GM19372 (cell line): ENCODE data around the gene NEBL.

Source experiments
- ATAC-seq: cut with Tn5 transposase; IDR thresholded peaks from one replicate; pipeline ENCODE4 v1.9.1; 2021; ENCODE audit warnings: mild to moderate bottlenecking, low read depth, moderate library complexity; ENCODE audit not compliant: unreplicated experiment

NEBL gene

DNA sequence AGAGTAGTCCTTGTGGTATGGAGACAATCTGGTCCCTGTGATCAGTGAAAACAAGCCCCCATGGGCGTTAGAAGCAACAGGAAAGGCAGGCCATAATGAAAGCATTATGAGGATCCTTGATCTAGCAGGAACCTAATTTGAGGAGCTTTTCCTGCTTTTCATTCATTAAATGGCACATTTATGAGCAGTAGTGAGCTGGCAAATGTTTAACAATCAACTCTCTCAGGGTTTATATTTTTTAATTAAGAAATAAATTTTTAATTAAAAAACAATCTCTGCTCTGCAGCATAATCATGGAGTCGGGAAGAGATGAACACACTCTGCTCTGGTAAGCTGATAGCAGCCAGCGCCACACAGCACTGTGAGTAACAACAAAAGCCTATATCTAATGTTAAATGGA is 11.3 kb upstream of the NEBL start:
- no peak for ATAC-seq

GRCh38 chr10:20903635-20904390 is 6.7 kb upstream of the NEBL start:
- no peak for ATAC-seq

- no peak for ATAC-seq
These were observed 4.0 kb upstream of the NEBL start for GRCh38 chr10:20901110-20901509.

DNA sequence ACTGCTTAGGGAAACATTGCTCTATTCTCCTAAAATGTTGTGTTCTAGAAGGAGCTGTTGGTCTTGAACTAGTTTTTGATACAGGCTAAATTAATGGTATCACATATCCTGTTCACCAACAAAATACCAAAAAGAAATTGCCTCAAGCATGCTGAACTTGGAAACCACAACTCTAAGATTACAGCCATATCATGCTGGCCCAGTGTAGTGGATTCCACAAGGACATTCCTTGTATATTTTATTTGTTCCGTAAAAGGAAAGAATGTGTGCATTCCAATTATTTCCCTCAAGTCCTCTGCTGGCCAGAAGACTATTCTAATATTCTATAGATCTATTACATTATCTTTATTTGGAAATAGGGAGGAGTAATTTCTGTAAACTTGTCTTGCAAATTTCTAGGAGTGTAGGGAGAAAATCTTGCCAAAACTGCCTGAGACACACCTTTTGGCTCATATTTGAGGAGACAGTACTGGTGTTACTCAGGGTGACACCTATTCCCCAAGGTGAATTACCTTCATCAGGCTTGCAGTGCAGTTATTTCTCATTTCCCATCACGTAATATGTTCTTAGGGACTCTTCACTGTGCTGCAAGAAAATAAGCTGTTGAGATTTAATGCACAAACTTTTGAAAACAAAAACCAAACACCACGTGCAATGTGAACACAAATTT is 1.9 kb upstream of the NEBL start:
- ATAC-seq = no peak

- no peak for ATAC-seq
These were observed 3.8 kb downstream of the NEBL start for GRCh38 chr10:20893297-20893696.

DNA sequence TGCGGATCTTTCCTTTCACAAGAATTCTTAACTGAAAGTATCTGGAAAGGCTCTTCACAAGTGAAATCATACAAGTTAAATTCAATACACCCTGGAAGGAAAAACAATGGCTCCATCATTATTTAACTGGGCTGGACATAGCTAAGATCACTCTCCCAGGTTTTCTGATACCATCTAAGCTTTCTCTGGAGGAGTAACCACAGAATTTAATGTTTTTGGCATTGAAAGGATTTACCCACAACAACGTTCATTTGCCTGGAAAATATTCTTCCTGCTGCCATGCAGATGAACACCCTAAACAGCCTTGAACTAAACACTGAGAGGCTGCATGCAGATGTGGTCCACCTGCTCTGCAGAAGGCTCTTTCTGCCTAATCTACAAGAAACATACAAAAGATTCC is 4.3 kb downstream of the NEBL start:
- no peak for ATAC-seq

GRCh38 chr10:20892011-20892585 is 5.0 kb downstream of the NEBL start:
- ATAC-seq = no peak

DNA sequence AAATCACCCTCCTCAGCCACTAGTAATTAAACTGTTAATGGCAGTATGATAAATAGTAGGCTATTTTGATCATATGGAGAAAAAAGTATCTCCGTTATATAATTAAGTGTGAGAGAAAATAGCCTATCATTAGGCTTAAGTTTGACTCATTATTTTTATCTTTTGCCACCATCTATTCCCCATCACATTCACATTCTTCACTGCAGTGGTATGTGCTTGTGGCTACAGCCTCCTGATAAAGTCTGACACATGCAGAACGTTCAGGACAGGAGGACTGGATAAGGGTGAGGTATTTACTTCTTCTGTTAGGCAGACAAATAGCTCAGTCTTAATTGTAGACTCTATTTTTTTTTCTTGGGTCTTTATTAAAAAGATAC is 5.8 kb downstream of the NEBL start:
- no peak for ATAC-seq

GRCh38 chr10:20890491-20891337 is 6.4 kb downstream of the NEBL start:
- no peak for ATAC-seq

GRCh38 chr10:20890009-20890408 is 7.1 kb downstream of the NEBL start:
- no peak for ATAC-seq

DNA sequence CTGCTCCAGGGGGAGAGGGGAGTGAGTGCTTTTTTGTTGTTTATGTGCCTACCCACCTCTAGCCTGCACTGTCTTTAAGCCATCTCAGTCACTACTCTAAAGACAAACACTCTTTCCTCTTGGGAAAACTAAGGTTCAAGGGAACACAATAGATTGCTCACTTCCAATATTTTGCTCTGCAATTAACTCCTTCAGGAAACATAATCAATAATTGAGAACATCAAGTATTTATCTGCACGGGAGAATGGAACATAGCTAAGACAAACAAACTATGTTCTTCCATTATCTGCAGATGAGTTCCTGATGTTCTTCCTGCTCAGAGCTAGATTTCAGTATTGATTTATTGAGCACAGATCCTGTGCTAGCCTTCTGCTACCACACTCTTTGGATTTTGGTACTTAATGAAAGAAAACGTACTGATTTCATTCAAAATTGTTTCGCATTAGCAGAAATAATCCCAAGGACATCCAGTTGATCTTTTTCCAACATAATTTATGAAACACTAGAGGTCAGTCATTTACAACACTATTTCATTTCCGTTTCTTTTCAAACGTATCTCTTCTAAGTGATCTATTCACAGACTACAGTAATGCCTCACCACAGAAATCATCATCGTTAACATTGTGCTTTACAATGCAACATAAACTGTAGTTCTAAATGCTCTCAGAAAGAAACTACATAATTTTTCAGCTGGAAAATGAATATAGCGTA is 8.3 kb downstream of the NEBL start:
- ATAC-seq = no peak

GRCh38 chr10:20887706-20888555 is 9.2 kb downstream of the NEBL start:
- ATAC-seq = no peak

DNA sequence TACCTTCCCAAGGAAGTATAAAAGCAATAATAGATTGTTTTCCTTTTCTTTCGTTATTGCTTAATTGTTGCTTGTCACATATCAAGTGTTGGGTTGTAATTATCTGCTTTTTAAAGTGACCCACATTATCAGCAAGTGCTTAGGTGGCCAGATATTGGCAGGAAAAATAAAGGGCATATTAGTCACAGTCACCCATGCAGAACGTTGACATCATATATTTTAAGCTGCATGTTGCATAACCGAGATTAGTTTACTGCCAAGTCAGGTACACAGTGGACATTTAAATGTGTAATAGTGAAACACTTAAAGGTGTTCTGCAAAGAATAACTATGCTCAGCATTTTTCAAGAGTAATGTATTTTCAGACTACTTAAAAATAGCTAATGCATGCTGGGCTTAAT is 11.4 kb downstream of the NEBL start:
- no peak for ATAC-seq

DNA sequence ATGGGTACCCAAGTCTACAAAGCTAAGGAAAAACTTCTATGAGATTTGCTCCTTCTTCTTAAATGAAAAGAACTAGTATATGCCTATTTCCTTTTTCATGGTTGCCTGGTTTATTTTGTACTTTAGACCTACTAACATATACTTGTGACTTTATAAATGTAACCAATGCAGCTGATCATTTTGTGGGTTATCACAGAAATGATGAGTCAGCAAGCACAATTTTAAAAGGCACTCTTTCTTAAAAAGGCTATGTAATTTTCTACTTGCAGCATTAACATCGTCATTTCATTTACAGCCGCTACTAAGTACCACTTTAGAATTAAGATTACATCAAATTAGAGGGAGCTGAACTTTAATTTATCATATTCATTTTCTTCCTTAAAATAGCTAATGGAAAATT is 13.6 kb downstream of the NEBL start:
- no peak for ATAC-seq

- no peak for ATAC-seq
These were observed 15.0 kb downstream of the NEBL start for GRCh38 chr10:20882091-20882490.

- ATAC-seq = no peak
These were observed 18.0 kb downstream of the NEBL start for GRCh38 chr10:20879136-20879535.

DNA sequence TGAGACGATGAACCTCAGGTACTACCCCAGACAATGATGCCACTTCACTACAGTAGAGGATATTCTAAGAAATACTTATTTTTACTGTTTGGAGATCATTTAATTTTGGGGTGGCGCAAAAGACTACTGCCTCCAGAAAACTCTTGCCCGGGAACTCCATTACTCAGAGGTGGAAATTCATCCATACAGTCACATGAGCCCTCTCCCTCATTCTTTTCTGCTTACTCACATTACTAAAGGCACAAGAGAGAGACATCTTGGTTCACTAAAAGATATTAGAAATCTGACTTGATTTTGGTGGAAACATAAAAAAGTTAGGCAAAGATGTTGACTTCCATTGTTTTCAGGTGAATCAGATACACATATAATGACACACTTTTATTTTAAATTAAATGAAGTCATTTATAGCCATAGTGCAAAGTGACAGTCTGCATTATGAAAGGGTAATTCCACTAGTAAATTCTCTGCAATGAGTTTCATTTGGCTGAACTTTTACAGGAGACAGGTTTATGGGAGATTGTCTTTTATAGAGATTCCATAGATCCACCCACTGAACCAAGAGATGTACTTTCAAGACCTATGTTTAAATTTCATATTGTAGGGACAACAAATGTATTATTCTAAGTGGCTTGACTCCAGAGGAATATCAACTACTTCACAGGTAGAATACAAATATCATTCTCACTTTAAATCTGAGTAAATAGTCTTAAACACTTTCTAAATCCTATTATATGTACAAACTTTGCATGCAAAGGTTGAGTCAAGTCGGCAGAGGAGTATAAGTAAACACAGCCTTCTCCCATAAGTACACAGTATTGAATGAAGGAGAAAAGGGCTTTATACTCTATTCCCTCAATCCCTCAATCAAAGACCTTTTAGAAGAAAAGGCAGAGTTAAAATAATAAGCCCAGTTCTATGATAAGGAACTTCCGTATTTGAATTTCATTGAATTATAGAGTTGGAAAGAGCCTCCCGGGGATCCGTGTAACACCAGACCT is 18.8 kb downstream of the NEBL start:
- ATAC-seq = no peak

GRCh38 chr10:20877554-20877953 is 19.6 kb downstream of the NEBL start:
- ATAC-seq = no peak
